ENCODE measurements around the gene PHACTR1.

The PHACTR1 gene

DNA sequence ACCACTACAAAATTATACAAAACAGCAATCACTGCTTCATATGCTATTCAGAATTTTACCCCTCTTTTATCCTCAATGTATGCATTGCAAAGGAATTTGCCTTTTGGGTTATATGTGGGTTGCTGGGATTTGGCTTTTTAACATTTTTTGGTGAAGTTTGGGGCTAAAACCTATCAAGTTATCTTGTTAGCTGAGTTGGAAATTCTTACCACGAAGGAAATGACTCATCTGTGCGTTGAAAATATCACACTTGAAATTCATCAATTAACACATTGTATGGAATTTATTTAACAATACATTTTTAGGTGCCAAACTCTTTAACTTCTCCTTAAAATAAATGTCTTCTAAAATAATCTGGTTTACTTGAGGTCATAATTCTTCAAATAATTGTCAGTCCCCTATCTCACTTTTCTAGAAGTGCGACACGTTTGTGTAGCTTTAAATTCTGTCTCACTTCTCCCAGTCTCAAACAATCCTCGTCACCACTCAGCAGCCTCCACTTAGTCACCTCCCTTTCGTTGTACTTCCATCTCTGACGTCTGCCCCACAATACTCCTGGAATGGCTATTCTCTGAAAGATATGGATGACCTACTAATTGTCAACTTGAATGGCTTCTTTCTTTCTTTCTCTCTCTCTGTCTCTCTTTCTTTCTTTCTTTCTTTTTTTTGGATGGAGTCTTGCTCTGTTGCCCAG lies 88.5 kb downstream of the PHACTR1 start (continued):
- TF ChIP-seq, protein P1, sequence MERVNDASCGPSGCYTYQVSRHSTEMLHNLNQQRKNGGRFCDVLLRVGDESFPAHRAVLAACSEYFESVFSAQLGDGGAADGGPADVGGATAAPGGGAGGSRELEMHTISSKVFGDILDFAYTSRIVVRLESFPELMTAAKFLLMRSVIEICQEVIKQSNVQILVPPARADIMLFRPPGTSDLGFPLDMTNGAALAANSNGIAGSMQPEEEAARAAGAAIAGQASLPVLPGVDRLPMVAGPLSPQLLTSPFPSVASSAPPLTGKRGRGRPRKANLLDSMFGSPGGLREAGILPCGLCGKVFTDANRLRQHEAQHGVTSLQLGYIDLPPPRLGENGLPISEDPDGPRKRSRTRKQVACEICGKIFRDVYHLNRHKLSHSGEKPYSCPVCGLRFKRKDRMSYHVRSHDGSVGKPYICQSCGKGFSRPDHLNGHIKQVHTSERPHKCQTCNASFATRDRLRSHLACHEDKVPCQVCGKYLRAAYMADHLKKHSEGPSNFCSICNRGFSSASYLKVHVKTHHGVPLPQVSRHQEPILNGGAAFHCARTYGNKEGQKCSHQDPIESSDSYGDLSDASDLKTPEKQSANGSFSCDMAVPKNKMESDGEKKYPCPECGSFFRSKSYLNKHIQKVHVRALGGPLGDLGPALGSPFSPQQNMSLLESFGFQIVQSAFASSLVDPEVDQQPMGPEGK (CRISPR knock-in tag; IDR thresholded peaks at IDR 0.05; ENCODE audit: borderline replicate concordance), result no peak
- no peak for TF ChIP-seq TCF4 (CRISPR knock-in tag; IDR thresholded peaks at IDR 0.05; ENCODE audit: borderline replicate concordance)

DNA sequence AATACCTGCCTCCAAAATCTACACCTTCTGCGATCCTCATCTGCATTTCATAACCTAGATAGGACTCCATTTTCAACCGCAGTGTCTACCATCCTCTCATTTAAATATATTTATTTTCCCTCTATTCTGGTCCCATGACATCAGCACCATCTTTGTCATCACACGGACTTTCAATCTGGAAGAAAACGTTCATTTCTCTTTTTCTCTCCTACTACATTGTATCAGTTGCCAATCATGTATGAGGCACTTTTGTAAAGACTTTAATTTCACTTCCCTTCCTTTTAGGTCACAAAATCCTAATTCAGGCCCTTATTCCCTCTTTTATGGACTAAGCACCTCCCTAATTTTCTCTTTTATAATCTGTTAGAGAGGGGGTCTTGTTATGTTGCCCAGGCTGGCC lies 89.6 kb downstream of the PHACTR1 start:
- ATAC-seq, result no peak
- TF ChIP-seq ARNTL (CRISPR knock-in tag; IDR thresholded peaks at IDR 0.05; ENCODE audit: borderline replicate concordance, low read depth), result no peak
- no peak for TF ChIP-seq TOX (CRISPR knock-in tag; IDR thresholded peaks at IDR 0.05; ENCODE audit: borderline replicate concordance)
- TF ChIP-seq ZNF565 (CRISPR knock-in tag; conservative IDR thresholded peaks at IDR 0.05; ENCODE audit: low read depth), result no peak
- TF ChIP-seq ZFP30 (CRISPR knock-in tag; IDR thresholded peaks at IDR 0.05), result no peak
- no peak for TF ChIP-seq PPARA (CRISPR knock-in tag; IDR thresholded peaks at IDR 0.05; ENCODE audit: borderline replicate concordance)
- TF ChIP-seq, protein P2, sequence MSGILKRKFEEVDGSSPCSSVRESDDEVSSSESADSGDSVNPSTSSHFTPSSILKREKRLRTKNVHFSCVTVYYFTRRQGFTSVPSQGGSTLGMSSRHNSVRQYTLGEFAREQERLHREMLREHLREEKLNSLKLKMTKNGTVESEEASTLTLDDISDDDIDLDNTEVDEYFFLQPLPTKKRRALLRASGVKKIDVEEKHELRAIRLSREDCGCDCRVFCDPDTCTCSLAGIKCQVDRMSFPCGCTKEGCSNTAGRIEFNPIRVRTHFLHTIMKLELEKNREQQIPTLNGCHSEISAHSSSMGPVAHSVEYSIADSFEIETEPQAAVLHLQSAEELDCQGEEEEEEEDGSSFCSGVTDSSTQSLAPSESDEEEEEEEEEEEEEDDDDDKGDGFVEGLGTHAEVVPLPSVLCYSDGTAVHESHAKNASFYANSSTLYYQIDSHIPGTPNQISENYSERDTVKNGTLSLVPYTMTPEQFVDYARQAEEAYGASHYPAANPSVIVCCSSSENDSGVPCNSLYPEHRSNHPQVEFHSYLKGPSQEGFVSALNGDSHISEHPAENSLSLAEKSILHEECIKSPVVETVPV (CRISPR knock-in tag; IDR thresholded peaks at IDR 0.05), result no peak
- TF ChIP-seq, protein P1 (CRISPR knock-in tag; IDR thresholded peaks at IDR 0.05; ENCODE audit: borderline replicate concordance), result no peak
- no peak for TF ChIP-seq TCF4 (CRISPR knock-in tag; IDR thresholded peaks at IDR 0.05; ENCODE audit: borderline replicate concordance)
- no peak for TF ChIP-seq ZFP3 (CRISPR knock-in tag; IDR thresholded peaks at IDR 0.05)
- no peak for TF ChIP-seq RARB (CRISPR knock-in tag; IDR thresholded peaks at IDR 0.05)
- TF ChIP-seq ZNF70 (CRISPR knock-in tag; IDR thresholded peaks at IDR 0.05), result no peak
- TF ChIP-seq, protein P3, sequence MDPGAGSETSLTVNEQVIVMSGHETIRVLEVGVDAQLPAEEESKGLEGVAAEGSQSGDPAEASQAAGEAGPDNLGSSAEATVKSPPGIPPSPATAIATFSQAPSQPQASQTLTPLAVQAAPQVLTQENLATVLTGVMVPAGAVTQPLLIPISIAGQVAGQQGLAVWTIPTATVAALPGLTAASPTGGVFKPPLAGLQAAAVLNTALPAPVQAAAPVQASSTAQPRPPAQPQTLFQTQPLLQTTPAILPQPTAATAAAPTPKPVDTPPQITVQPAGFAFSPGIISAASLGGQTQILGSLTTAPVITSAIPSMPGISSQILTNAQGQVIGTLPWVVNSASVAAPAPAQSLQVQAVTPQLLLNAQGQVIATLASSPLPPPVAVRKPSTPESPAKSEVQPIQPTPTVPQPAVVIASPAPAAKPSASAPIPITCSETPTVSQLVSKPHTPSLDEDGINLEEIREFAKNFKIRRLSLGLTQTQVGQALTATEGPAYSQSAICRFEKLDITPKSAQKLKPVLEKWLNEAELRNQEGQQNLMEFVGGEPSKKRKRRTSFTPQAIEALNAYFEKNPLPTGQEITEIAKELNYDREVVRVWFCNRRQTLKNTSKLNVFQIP (CRISPR knock-in tag; IDR thresholded peaks at IDR 0.05; ENCODE audit: borderline replicate concordance, low read depth), result no peak
- no peak for TF ChIP-seq ZNF8 (CRISPR knock-in tag; IDR thresholded peaks at IDR 0.05)
- TF ChIP-seq ISL1 (CRISPR knock-in tag; IDR thresholded peaks at IDR 0.05), result no peak
- TF ChIP-seq SNAI2 (CRISPR knock-in tag; IDR thresholded peaks at IDR 0.05), result no peak
- TF ChIP-seq ESRRG (CRISPR knock-in tag; IDR thresholded peaks at IDR 0.05), result no peak
- TF ChIP-seq, protein P4, sequence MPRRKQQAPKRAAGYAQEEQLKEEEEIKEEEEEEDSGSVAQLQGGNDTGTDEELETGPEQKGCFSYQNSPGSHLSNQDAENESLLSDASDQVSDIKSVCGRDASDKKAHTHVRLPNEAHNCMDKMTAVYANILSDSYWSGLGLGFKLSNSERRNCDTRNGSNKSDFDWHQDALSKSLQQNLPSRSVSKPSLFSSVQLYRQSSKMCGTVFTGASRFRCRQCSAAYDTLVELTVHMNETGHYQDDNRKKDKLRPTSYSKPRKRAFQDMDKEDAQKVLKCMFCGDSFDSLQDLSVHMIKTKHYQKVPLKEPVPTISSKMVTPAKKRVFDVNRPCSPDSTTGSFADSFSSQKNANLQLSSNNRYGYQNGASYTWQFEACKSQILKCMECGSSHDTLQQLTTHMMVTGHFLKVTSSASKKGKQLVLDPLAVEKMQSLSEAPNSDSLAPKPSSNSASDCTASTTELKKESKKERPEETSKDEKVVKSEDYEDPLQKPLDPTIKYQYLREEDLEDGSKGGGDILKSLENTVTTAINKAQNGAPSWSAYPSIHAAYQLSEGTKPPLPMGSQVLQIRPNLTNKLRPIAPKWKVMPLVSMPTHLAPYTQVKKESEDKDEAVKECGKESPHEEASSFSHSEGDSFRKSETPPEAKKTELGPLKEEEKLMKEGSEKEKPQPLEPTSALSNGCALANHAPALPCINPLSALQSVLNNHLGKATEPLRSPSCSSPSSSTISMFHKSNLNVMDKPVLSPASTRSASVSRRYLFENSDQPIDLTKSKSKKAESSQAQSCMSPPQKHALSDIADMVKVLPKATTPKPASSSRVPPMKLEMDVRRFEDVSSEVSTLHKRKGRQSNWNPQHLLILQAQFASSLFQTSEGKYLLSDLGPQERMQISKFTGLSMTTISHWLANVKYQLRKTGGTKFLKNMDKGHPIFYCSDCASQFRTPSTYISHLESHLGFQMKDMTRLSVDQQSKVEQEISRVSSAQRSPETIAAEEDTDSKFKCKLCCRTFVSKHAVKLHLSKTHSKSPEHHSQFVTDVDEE (CRISPR knock-in tag; IDR thresholded peaks at IDR 0.05), result no peak
- TF ChIP-seq ZC3H10 (CRISPR knock-in tag; IDR thresholded peaks at IDR 0.05), result no peak

DNA sequence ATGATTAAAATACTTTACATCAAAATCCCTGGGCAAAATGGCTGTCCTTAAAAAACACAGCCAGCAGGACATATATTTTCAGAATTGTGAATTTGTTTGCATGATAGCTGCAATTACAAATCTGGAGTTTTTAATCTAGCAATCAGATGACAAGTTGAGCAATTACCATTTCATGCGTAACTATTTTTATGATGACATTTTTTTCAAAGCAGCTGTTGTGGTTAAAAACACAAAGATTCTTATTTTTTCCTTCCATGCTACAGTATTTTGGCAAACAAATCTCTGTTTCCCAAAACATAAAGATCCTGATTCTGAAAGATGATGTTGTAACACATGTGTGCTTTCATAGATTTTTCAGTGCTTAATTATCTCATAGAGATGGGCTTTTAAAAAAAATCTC lies 90.2 kb downstream of the PHACTR1 start:
- TF ChIP-seq OSR1 (CRISPR knock-in tag; IDR thresholded peaks at IDR 0.05), result no peak
- TF ChIP-seq, protein P1 (CRISPR knock-in tag; IDR thresholded peaks at IDR 0.05; ENCODE audit: borderline replicate concordance), result no peak
- no peak for TF ChIP-seq TCF4 (CRISPR knock-in tag; IDR thresholded peaks at IDR 0.05; ENCODE audit: borderline replicate concordance)
- no peak for TF ChIP-seq PPARA (CRISPR knock-in tag; IDR thresholded peaks at IDR 0.05; ENCODE audit: borderline replicate concordance)
- TF ChIP-seq ESRRG (CRISPR knock-in tag; IDR thresholded peaks at IDR 0.05), result no peak
- no peak for TF ChIP-seq BACH2 (CRISPR knock-in tag; IDR thresholded peaks at IDR 0.05; ENCODE audit: borderline replicate concordance)
- no peak for TF ChIP-seq RARB (CRISPR knock-in tag; IDR thresholded peaks at IDR 0.05)
- TF ChIP-seq TOX (CRISPR knock-in tag; IDR thresholded peaks at IDR 0.05; ENCODE audit: borderline replicate concordance), result no peak
- TF ChIP-seq ZFP3 (CRISPR knock-in tag; IDR thresholded peaks at IDR 0.05), result no peak
- TF ChIP-seq SNAI2 (CRISPR knock-in tag; IDR thresholded peaks at IDR 0.05), result no peak
- no peak for TF ChIP-seq ARNTL (CRISPR knock-in tag; IDR thresholded peaks at IDR 0.05; ENCODE audit: borderline replicate concordance, low read depth)
- no peak for TF ChIP-seq ZNF70 (CRISPR knock-in tag; IDR thresholded peaks at IDR 0.05)
- no peak for TF ChIP-seq ISL1 (CRISPR knock-in tag; IDR thresholded peaks at IDR 0.05)
- ATAC-seq, result no peak

All from SK-N-SH treated with all-trans-retinoic acid at 6 μM for 48 hours (cell line).